Parathyroid adenoma (tissue), 2 donors: ENCODE measurements around the gene TAF4.

Experiments
- H2AFZ ChIP-seq: fragments of 300-600 bp; sonication (generic); one replicate; pipeline ENCODE4 v1.7.0; 2017; ENCODE audit warnings: antibody characterized with exemption, mild to moderate bottlenecking
- H3K27ac ChIP-seq: fragments of 300-600 bp; sonication (generic); one replicate; pipeline ENCODE4 v1.7.0; 2017
- H3K27me3 ChIP-seq: fragments of 300-600 bp; sonication (generic); one replicate; pipeline ENCODE4 v1.7.0; 2017; ENCODE audit warnings: low read length; ENCODE audit not compliant: control insufficient read depth, insufficient read depth
- H3K36me3 ChIP-seq: fragments of 300-600 bp; sonication (generic); one replicate; pipeline ENCODE4 v1.7.0; 2017; ENCODE audit warnings: low read length; ENCODE audit not compliant: control insufficient read depth, insufficient read depth
- H3K4me1 ChIP-seq: fragments of 300-600 bp; sonication (generic); one replicate; pipeline ENCODE4 v1.7.0; 2017; ENCODE audit warnings: control low read depth
- H3K4me2 ChIP-seq: fragments of 300-600 bp; sonication (generic); one replicate; pipeline ENCODE4 v1.7.0; 2017; ENCODE audit warnings: low read length
- H3K4me3 ChIP-seq: fragments of 300-600 bp; sonication (generic); one replicate; pipeline ENCODE4 v1.7.0; 2017; ENCODE audit warnings: low read depth, low read length
- H3K79me2 ChIP-seq: fragments of 300-600 bp; sonication (generic); one replicate; pipeline ENCODE4 v1.7.0; 2017; ENCODE audit warnings: control low read depth
- H3K9ac ChIP-seq: fragments of 300-600 bp; sonication (generic); one replicate; pipeline ENCODE4 v1.7.0; 2017; ENCODE audit warnings: mild to moderate bottlenecking
- H3K9me3 ChIP-seq: fragments of 300-600 bp; sonication (generic); one replicate; pipeline ENCODE4 v1.7.0; 2017; ENCODE audit warnings: low read length; ENCODE audit not compliant: control insufficient read depth
- TF ChIP-seq, protein P1 (sequence below): fragments of 300-600 bp; sonication (generic); IDR thresholded peaks from one replicate; pipeline ENCODE4 v1.7.0; 2017; ENCODE audit warnings: antibody characterized with exemption, mild to moderate bottlenecking
- donor health status: primary hyperparathyroidism.

The TAF4 gene

DNA sequence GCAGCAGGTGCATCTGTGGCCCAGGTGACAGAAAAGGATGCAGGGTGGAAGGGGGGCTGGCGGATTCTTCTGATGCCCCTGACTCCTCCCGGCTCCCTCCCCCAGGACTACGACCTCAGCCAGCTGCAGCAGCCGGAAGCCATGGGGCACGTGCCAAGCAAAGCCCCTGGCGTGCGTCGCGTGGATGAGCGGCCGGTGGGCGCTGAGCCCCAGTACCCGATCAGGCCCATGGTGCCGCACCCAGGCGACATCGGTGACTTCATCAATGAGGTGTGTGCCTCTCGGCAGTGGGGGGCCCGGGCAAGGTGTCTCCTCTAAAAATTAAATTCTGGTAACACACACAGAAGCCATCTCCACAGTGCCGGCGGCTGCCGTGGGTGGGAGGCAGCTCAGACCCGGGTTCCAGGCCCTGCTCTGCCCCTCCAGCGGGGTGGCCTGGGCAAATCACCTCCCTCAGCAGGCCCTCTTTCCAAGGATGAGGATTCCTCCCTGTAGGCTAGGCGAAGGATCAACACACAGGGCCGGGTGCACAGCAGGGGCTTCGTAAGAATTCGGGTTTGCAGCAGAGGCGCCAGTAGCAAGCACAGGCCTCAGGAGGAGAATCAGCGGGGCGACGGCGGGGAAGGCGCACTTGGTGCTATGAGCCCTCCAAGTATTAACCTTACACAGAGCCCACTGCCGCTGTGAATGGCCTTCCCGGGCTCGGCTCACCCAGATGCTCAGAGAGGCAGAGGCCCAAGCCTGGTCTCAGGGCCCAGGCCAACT lies 131.5 kb downstream of the TAF4 start:
- Histone ChIP-seq H2AFZ (no peak overlapping the region), H3K27me3 (peaks cover 4% of the 10 kb centered on the region), H3K4me3 (no peak overlapping the region), H3K27ac (no peak overlapping the region), H3K9ac (no peak overlapping the region), H3K36me3 (no peaks in the 10 kb centered on the region), H3K9me3 (no peaks in the 10 kb centered on the region), H3K4me1 (no peaks in the 10 kb centered on the region), H3K79me2 (no peaks in the 10 kb centered on the region), H3K4me2 (no peak overlapping the region)
- TF ChIP-seq, protein P1, sequence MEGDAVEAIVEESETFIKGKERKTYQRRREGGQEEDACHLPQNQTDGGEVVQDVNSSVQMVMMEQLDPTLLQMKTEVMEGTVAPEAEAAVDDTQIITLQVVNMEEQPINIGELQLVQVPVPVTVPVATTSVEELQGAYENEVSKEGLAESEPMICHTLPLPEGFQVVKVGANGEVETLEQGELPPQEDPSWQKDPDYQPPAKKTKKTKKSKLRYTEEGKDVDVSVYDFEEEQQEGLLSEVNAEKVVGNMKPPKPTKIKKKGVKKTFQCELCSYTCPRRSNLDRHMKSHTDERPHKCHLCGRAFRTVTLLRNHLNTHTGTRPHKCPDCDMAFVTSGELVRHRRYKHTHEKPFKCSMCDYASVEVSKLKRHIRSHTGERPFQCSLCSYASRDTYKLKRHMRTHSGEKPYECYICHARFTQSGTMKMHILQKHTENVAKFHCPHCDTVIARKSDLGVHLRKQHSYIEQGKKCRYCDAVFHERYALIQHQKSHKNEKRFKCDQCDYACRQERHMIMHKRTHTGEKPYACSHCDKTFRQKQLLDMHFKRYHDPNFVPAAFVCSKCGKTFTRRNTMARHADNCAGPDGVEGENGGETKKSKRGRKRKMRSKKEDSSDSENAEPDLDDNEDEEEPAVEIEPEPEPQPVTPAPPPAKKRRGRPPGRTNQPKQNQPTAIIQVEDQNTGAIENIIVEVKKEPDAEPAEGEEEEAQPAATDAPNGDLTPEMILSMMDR, result no peak

DNA sequence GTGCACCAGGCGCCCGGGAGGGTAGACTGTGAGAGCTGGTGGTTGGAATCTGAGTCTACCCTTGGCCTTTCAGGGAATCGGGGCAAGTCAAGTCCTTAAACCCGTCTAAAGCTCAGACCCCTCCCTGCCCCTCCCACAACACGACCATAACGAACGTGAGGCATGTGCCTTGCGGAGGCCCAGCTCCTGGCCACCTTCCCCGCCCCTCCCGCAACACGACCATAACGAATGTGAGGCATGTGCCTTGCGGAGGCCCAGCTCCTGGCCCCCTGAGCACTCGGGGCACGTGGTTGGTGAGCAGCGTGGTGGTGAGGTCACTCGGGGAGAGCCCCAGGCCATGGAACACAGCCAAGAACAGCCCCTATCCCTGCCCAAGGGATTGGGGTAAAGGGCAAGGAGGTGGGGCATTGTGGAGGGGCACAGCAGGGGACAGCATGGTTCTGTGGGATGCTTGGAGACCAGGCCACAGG lies 132.2 kb downstream of the TAF4 start:
- H3K9me3 ChIP-seq, result no peaks in the 10 kb centered on the region
- no peaks in the 10 kb centered on the region for H3K79me2 ChIP-seq
- H3K27me3 ChIP-seq, result peaks cover 4% of the 10 kb centered on the region
- H3K27ac ChIP-seq, result no peak overlapping the region
- no peaks in the 10 kb centered on the region for H3K4me1 ChIP-seq
- no peak overlapping the region for H3K4me3 ChIP-seq
- H2AFZ ChIP-seq, result no peak overlapping the region
- TF ChIP-seq, protein P1, result no peak
- H3K36me3 ChIP-seq, result no peaks in the 10 kb centered on the region
- H3K4me2 ChIP-seq, result no peak overlapping the region
- H3K9ac ChIP-seq, result no peak overlapping the region

DNA sequence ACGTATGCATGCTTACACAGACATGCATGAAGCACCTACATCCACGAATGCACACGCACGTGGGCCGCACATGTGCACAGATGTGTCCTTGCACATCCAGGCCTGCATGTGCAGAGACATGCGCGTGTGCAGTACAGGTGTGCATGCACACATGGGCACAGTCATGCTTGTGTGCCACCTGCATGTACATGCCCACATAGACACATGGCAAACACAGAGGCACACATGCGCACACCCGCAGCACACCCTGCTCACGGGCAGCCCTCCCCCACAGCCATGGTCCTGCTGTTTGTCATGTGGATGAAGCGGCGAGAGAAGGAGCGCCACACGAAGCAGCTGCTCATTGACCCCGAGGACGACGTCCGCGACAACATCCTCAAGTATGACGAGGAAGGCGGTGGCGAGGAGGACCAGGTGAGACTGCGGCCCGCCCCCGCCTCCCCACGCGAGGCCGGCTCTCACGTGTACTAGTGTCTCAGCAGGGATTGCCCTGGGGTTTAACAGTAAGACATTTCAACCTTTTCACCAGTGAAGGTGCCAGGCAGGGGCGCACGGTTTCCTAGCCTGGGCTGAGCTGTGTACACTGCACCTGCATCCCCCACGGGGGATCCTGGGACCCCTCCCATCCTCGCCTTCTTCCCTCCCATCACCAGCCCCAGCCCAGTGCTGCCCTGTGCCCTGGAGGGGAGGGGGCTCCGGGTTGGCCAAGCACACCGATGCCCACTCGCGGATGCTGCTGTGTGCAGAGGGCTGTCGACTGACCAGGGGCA lies 132.8 kb downstream of the TAF4 start:
- no peak overlapping the region for H3K4me3 ChIP-seq
- H3K79me2 ChIP-seq, result no peaks in the 10 kb centered on the region
- TF ChIP-seq, protein P1, result no peak
- H3K9ac ChIP-seq, result no peak overlapping the region
- no peaks in the 10 kb centered on the region for H3K36me3 ChIP-seq
- H2AFZ ChIP-seq, result no peak overlapping the region
- no peak overlapping the region for H3K27ac ChIP-seq
- H3K4me2 ChIP-seq, result no peak overlapping the region
- H3K9me3 ChIP-seq, result no peaks in the 10 kb centered on the region
- H3K27me3 ChIP-seq, result peaks cover 1% of the 10 kb centered on the region
- no peaks in the 10 kb centered on the region for H3K4me1 ChIP-seq

DNA sequence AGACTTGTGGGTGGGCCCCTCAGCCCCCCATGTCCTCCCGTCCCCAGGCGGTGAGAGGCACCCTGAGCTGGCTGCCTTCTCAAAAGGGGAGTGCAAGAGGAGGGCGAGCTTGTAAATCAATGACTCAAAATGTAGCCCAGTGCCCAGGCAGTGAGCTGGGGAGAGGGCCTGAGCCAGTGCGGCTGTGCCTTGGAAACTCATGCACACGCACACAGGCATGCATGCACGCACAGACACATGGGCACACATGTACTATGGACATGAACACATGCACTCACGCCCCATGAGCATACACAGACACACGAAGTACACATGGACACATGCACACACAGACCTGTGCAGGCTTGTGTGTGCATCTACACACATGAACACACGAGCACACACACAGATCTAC lies 133.5 kb downstream of the TAF4 start:
- Histone ChIP-seq H3K36me3 (no peaks in the 10 kb centered on the region), H3K27ac (no peak overlapping the region), H2AFZ (no peak overlapping the region), H3K27me3 (no peaks in the 10 kb centered on the region), H3K4me2 (no peak overlapping the region), H3K79me2 (no peaks in the 10 kb centered on the region), H3K9ac (no peak overlapping the region), H3K4me1 (no peaks in the 10 kb centered on the region), H3K4me3 (no peak overlapping the region), H3K9me3 (no peaks in the 10 kb centered on the region)
- TF ChIP-seq, protein P1, result no peak
